Testis (tissue), 2 donors: ENCODE results near the gene PAWR.

Experiments used
- CTCF ChIP-seq, 3 experiments: fragments of 450-650 bp in 2 of 3; fragments of 200-600 bp in 1 of 3; sonication (generic) in 1 of 3; IDR thresholded peaks; one replicate each; pipeline ENCODE4 v1.5.1; 2016 to 2019; ENCODE audit warnings: antibody characterized with exemption in 3 of 3, mild to moderate bottlenecking in 2 of 3, moderate library complexity in 1 of 3
- POLR2A ChIP-seq: fragments of 450-650 bp; IDR thresholded peaks from one replicate; pipeline ENCODE4 v1.6.1; 2017; ENCODE audit warnings: antibody characterized with exemption, mild to moderate bottlenecking, moderate library complexity

DNA sequence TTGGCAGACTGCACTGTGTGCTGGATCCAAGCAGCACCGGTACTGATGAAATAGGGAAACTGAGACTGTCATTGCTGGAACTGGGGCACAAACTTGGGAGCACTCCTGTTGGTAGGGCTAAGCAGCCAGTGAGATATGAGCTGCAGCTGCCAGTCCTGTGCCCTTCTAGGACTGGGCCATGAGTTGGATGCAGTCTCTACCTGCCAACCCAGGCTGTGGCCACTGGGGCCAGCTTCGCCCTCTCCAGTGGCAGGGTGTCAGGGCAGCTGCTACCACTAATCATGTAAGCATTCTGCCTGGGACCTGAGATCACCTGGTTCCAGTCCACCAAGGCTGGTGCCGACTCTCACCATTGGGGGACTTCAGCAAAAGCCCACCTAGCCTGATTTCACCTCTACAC, 121.1 kb downstream of the PAWR start:
- TF ChIP-seq CTCF (IDR thresholded peaks at IDR 0.05), result no peak
- no peak for TF ChIP-seq POLR2A
